ENCODE measurements around the gene MYO5C.
A peak's percentile ranks its signal among the peaks of the same experiment; 100 is the strongest.

Gene MYO5C

DNA sequence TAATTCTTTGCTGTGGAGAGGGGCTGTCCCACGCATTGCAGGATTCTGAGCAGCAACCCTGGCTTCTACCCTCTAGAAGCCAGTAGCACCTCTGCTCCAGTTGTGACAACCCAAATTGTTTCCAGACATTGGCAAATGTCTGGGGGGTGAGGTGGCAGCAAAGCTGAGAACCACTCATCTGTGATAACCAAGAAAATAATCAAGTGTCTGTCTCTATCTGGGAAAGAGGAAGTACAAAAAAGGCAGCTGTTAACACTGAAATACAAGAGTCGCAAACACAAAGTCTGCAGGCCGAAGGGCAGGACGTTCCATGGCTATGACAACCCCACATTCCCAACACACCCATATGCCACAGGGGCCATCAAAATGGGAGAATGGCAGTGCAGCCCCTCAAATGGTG lies 62.2 kb downstream of the MYO5C start:
- DNase-seq (ENCODE audit: extremely low read depth, insufficient read length): peak; percentile 43
- TF ChIP-seq, protein P1, sequence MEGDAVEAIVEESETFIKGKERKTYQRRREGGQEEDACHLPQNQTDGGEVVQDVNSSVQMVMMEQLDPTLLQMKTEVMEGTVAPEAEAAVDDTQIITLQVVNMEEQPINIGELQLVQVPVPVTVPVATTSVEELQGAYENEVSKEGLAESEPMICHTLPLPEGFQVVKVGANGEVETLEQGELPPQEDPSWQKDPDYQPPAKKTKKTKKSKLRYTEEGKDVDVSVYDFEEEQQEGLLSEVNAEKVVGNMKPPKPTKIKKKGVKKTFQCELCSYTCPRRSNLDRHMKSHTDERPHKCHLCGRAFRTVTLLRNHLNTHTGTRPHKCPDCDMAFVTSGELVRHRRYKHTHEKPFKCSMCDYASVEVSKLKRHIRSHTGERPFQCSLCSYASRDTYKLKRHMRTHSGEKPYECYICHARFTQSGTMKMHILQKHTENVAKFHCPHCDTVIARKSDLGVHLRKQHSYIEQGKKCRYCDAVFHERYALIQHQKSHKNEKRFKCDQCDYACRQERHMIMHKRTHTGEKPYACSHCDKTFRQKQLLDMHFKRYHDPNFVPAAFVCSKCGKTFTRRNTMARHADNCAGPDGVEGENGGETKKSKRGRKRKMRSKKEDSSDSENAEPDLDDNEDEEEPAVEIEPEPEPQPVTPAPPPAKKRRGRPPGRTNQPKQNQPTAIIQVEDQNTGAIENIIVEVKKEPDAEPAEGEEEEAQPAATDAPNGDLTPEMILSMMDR (IDR thresholded peaks at IDR 0.05; ENCODE audit: insufficient read depth, low read length, poor library complexity, severe bottlenecking): no peak
- Histone ChIP-seq H3K36me3 (ENCODE audit: control insufficient read depth, insufficient read depth, low read length) (no peaks in the 10 kb centered on the region), H3K27me3 (replicated peaks; ENCODE audit: control insufficient read depth, insufficient read depth, low read length) (no peaks in the 10 kb centered on the region), H3K4me3 (replicated peaks; ENCODE audit: low read depth, low read length) (no peak overlapping the region)

DNA sequence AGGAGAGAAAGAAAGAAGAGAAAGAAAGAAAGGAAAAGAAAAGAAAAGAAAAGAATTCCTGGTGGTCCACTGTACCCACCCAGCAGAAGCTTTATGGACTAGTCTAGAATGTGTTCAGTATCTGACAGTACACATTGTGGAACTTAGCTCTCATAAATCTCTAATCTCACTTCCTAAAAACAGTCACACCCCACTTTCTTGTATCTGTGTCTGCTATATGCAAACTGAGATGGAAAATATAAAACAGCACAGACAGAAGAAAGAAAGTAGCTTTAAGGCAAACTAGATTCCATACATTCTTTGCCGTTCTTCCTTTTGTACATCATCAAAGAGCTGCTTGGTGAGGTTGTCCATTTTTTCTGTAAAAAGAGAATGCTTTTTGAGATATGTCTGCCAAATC lies 63.3 kb downstream of the MYO5C start:
- TF ChIP-seq, protein P1 (IDR thresholded peaks at IDR 0.05; ENCODE audit: insufficient read depth, low read length, poor library complexity, severe bottlenecking): no peak
- no peaks in the 10 kb centered on the region for H3K27me3 ChIP-seq (replicated peaks; ENCODE audit: control insufficient read depth, insufficient read depth, low read length)

DNA sequence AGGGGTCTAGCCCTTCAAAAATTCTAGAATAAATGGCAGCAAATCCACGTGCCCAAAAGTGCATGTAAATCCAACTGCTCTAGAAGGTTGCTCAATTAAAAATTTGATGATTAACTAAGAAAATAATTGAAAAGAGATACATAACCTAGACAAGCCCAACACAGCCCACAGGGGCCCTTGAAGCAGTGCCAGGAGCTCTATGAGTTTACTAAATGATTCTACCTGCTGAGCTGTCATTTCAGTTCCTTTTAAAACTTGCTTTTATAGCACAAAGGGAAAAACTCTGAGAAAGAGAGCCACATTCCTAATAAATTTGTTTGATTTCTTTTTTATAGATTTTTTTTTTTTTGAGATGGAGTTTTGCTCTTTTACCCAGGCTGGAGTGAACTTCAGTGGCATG lies 65.5 kb downstream of the MYO5C start:
- no peaks in the 10 kb centered on the region for H3K27me3 ChIP-seq (replicated peaks; ENCODE audit: control insufficient read depth, insufficient read depth, low read length)
- H3K4me3 ChIP-seq (replicated peaks; ENCODE audit: low read depth, low read length): no peak overlapping the region
- DNase-seq (ENCODE audit: extremely low read depth, insufficient read length): no peak
- no peaks in the 10 kb centered on the region for H3K36me3 ChIP-seq (ENCODE audit: control insufficient read depth, insufficient read depth, low read length)
- TF ChIP-seq, protein P1 (IDR thresholded peaks at IDR 0.05; ENCODE audit: insufficient read depth, low read length, poor library complexity, severe bottlenecking): no peak

More for the DNA sequence above, 63.3 kb downstream of the MYO5C start:
- Histone ChIP-seq H3K36me3 (ENCODE audit: control insufficient read depth, insufficient read depth, low read length) (no peaks in the 10 kb centered on the region), H3K4me3 (replicated peaks; ENCODE audit: low read depth, low read length) (no peak overlapping the region; the same call in 1 of the 2 replicates)
- peak; percentile 63 for DNase-seq (ENCODE audit: extremely low read depth, insufficient read length)

DNA sequence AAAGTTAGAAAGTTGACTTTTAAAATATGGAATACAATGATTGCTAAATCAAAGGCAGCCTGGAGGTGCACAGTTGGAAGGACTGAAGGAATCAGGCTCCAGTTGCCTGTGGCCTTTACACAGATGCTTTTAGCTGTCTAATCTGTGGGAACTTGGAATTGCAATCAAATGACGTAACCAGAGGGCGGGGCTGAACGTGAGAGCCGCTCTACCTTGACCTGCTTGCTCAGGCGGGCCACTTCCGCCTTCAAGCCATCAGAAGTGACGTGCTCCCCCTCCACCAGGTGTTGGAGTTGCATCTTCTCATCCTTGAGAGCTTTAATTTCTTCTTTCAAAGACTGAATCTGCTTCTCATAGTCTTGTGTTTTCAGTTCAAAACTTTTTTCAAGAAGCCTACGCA lies 66.7 kb downstream of the MYO5C start:
- DNase-seq (ENCODE audit: extremely low read depth, insufficient read length): peak; percentile 44
- Histone ChIP-seq H3K36me3 (ENCODE audit: control insufficient read depth, insufficient read depth, low read length) (no peaks in the 10 kb centered on the region), H3K27me3 (replicated peaks; ENCODE audit: control insufficient read depth, insufficient read depth, low read length) (no peaks in the 10 kb centered on the region), H3K4me3 (replicated peaks; ENCODE audit: low read depth, low read length) (no peak overlapping the region)
- TF ChIP-seq, protein P1 (IDR thresholded peaks at IDR 0.05; ENCODE audit: insufficient read depth, low read length, poor library complexity, severe bottlenecking): no peak

DNA sequence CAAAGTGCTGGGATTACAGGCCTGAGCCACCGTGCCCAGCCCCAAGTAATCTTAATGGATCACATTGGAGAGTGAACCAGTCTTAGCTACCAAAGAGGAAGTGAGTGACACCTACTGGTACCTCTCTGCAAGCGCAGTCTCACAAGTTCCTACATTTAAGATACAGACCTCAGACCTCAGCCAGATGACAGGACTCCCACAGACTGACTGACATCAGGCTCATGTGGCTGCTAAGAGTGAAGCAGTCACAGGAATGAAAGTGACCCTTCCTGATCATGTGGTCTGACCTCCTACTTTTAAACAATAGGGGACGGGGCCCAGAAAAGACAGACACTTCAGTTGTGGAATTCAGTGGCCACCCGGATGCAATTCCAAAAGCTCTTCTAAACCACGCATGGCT lies 68.1 kb downstream of the MYO5C start:
- Histone ChIP-seq H3K36me3 (ENCODE audit: control insufficient read depth, insufficient read depth, low read length) (no peaks in the 10 kb centered on the region), H3K27me3 (replicated peaks; ENCODE audit: control insufficient read depth, insufficient read depth, low read length) (no peaks in the 10 kb centered on the region), H3K4me3 (replicated peaks; ENCODE audit: low read depth, low read length) (no peak overlapping the region)
- DNase-seq (ENCODE audit: extremely low read depth, insufficient read length): peak; percentile 77
- TF ChIP-seq, protein P1 (IDR thresholded peaks at IDR 0.05; ENCODE audit: insufficient read depth, low read length, poor library complexity, severe bottlenecking): peak; percentile 82

DNA sequence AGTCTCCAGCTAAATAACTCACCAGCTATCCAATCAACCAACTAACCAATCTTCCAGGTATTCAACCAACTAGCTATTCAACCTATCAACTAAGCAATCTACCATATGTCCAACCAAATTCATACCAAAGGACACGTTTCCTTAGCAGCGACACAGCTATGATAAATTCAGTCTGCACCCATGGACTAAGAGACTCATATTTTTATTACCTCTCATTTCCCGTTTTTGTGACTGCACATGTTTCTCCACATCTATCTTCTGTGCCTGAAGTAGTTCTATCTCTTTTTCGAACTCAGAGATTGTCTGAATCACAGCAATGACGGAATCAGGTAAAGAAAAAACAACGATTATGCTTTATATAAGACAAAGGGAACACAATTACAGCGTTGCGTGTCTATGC lies 70.4 kb downstream of the MYO5C start:
- Histone ChIP-seq H3K4me3 (replicated peaks; ENCODE audit: low read depth, low read length) (no peak overlapping the region), H3K36me3 (ENCODE audit: control insufficient read depth, insufficient read depth, low read length) (no peaks in the 10 kb centered on the region), H3K27me3 (replicated peaks; ENCODE audit: control insufficient read depth, insufficient read depth, low read length) (no peaks in the 10 kb centered on the region)
- no peak for DNase-seq (ENCODE audit: extremely low read depth, insufficient read length)
- TF ChIP-seq, protein P1 (IDR thresholded peaks at IDR 0.05; ENCODE audit: insufficient read depth, low read length, poor library complexity, severe bottlenecking): no peak
